Measurements from ENCODE around the gene PRKACB. TPM values are rescaled to one million over a fixed set of nuclear protein-coding genes. Genes with fewer than 3 reads are reported as not detected.

The PRKACB gene
- total RNA-seq, 1 experiment from 2014 or later = 135 TPM

GRCh38 chr1:84174051-84174556 lies 30.0 kb downstream of the PRKACB start:
- Histone ChIP-seq H3K27me3 (ENCODE audit: insufficient read depth, low read length) (no peaks in the 10 kb centered on the region), H3K9ac (ENCODE audit: low read length) (peak overlapping the region; percentile 67), H4K20me1 (ENCODE audit: insufficient read depth) (no peaks in the 10 kb centered on the region), H3K79me2 (ENCODE audit: insufficient read depth, low read length) (peaks cover 88% of the 10 kb centered on the region), H3K36me3 (ENCODE audit: control insufficient read depth in 1 of 2, insufficient read depth in 2 of 2, low read length in 2 of 2) (no peaks in the 10 kb centered on the region), H3K27ac (ENCODE audit: low read depth, low read length) (peak overlapping the region; percentile 99), H3K4me2 (ENCODE audit: low read length) (peak overlapping the region; percentile 73), H3K4me3 (replicated peaks in 1 of 2; ENCODE audit: low read depth in 1 of 2, low read length in 2 of 2) (peak overlapping the region; percentile 33 to 45), H3K4me1 (ENCODE audit: control insufficient read depth in 1 of 2, insufficient read depth in 2 of 2, low read length in 2 of 2) (peaks cover 89 to 97% of the 10 kb centered on the region in 2 experiments), H3K9me2 (ENCODE audit: insufficient read depth) (no peaks in the 10 kb centered on the region), H3K9me3 (ENCODE audit: control insufficient read depth in 1 of 2, insufficient read depth in 1 of 2, low read depth in 1 of 2, low read length in 2 of 2) (no peaks in the 10 kb centered on the region), H2AFZ (ENCODE audit: low read depth, low read length, poor library complexity, severe bottlenecking) (no peak overlapping the region)
- ChIA-PET RAD21 (ENCODE audit: low non-redundant PET in 1 of 2, low total read pairs in 2 of 2, uncharacterized antibody in 2 of 2, unreplicated experiment in 2 of 2) (no interaction called here), CTCF (no interaction called here), POLR2A (interaction anchor here (0.6 to 2.2 kb wide), 9 partner anchors 10 to 192 kb away, joined by 3 to 10 read pairs (median 4); partner anchors contain the start of genes PRKACB and SAMD13)
- TSS peak; percentile 87 for BruUV-seq (replicated peaks)
- TF ChIP-seq CEBPB (IDR thresholded peaks at IDR 0.05; ENCODE audit: low read depth) (peak; percentile 78), ZFX (IDR thresholded peaks at IDR 0.05) (no peak), RAD21 (IDR thresholded peaks at IDR 0.05; ENCODE audit: low read depth) (peak; percentile 39), TCF7L2 (IDR thresholded peaks at IDR 0.05; ENCODE audit: borderline replicate concordance, extremely low read depth, insufficient read depth, insufficient read length) (peak; percentile 97), ELF1 (IDR thresholded peaks at IDR 0.05; ENCODE audit: borderline replicate concordance, low read depth) (0 out of 2 replicates have a peak, but pooled peaks have one; percentile 24), FOSL1 (IDR thresholded peaks at IDR 0.05; ENCODE audit: low read depth) (peak; percentile 96), CBX3 (IDR thresholded peaks at IDR 0.05; ENCODE audit: low read depth) (peak; percentile 94), ZBTB33 (IDR thresholded peaks at IDR 0.05; ENCODE audit: extremely low read depth, insufficient replicate concordance, low read length) (no peak), SP1 (IDR thresholded peaks at IDR 0.05; ENCODE audit: low read depth) (peak; percentile 97), SRF (IDR thresholded peaks at IDR 0.05; ENCODE audit: low read depth) (peak; percentile 83), MAX (IDR thresholded peaks at IDR 0.05) (peak; percentile 58), YY1 (IDR thresholded peaks at IDR 0.05; ENCODE audit: extremely low read depth, insufficient replicate concordance, low read depth, low read length) (peak; percentile 33), POLR2AphosphoS5 (IDR thresholded peaks at IDR 0.05; ENCODE audit: low read depth, low read length) (no peak; the same call in 1 of the 2 replicates), EGR1 (IDR thresholded peaks at IDR 0.05; ENCODE audit: low read depth) (0 out of 2 replicates have a peak, but pooled peaks have one; percentile 40), SIN3A (IDR thresholded peaks at IDR 0.05; ENCODE audit: low read depth) (peak; percentile 89), POLR2A (IDR thresholded peaks at IDR 0.05; ENCODE audit: borderline replicate concordance, extremely low read depth, insufficient read depth, insufficient read length) (no peak), JUND (IDR thresholded peaks at IDR 0.05) (peak; percentile 98)
- intact Hi-C loops (cut with micrococcal nuclease) = loop anchor here (5.0 kb wide), 2 partner anchors 73 to 123 kb away; no protein-coding TSS in a partner anchor
- ATAC-seq (peak; percentile 90), DNase-seq (ENCODE audit: low read depth, low spot score) (peak; percentile 94)

Data from HCT116 (cell line).